Measurements from ENCODE around the gene RCAN1. TPM values are rescaled to one million over a fixed set of nuclear protein-coding genes. Genes with fewer than 3 reads are reported as not detected.

RCAN1 gene
- total and polyA plus RNA-seq, 2 of the 13 experiments (the other 11 are each of a cell fraction or from before 2014, with no cell fraction given): 9.4 to 34.1 TPM

GRCh38 chr21:34509151-34509550 is 105.8 kb downstream of the RCAN1 start (continued):
- TF ChIP-seq SOX13 (IDR thresholded peaks at IDR 0.05) (no peak), SOX13 (CRISPR knock-in tag; conservative IDR thresholded peaks at IDR 0.05 in 1 of 2, IDR thresholded peaks at IDR 0.05 in 1 of 2) (no peak), ZNF609 (CRISPR knock-in tag; IDR thresholded peaks at IDR 0.05; ENCODE audit: borderline replicate concordance) (no peak), ZNF543 (CRISPR knock-in tag; IDR thresholded peaks at IDR 0.05) (peak; percentile 89; the same call in 1 of the 2 replicates), ARID3A (IDR thresholded peaks at IDR 0.05; ENCODE audit: low read depth, low read length) (no peak), ARID4A (CRISPR knock-in tag; IDR thresholded peaks at IDR 0.05; ENCODE audit: borderline replicate concordance) (no peak), POLR2G (IDR thresholded peaks at IDR 0.05; ENCODE audit: low read depth, low read length) (no peak)

Measured in HepG2 (cell line).